Measurements from ENCODE around the gene PFKL.

Gene PFKL

GRCh38 chr21:44299458-44300261, at the start of gene PFKL:
Gene PFKL (plus strand): TSS chr21:44300053. CDS start chr21:44300106, 53 bp downstream.
- peak; percentile 37 for DNase-seq

- no peak for DNase-seq
These were observed 45.8 kb upstream of the PFKL start for GRCh38 chr21:44253832-44254710.

- no peak for DNase-seq
These were observed 44.3 kb upstream of the PFKL start for GRCh38 chr21:44255511-44255981.

GRCh38 chr21:44258056-44258725, 41.7 kb upstream of the PFKL start:
- DNase-seq: no peak

- DNase-seq: no peak
These were observed 40.7 kb upstream of the PFKL start for GRCh38 chr21:44259082-44259705.

GRCh38 chr21:44260066-44260465, 39.8 kb upstream of the PFKL start:
- no peak for DNase-seq

GRCh38 chr21:44260791-44261631, 38.8 kb upstream of the PFKL start:
- no peak for DNase-seq

DNA sequence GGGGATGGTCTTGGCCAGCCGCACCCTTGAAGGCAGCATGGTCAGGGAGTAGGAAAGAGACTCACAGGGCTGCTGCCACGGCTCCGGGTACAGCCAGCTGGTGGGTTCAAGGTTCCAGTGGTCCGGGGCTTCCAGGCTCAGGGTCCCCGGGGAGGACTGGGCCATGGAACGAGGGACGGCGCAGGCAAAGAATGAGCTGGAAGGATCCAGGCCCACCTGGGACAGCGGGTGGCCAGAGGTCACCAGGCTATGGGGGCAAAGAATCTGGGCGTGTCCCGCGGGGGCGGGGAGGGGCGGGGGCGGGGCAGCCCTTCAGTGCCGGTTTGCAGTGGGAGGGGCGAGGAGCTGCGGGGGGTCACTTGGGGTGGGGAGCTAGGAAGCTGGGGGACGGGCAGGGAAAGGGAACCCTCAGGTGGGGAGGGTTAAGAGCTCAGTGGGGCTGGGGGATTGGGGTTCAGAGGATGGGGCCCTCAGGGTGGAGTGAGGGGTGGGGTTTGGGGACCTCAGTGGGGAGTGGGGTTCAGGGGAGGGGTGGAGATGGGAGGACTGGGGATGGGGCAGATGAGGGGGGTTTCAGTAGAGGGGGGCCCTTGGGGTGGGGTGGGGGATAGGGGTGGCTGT, 38.1 kb upstream of the PFKL start, which contains the start of gene DNMT3L:
Gene DNMT3L, minus strand, starts transcription at position 223 of the 621 bp plus-strand sequence. CDS start 638 bp downstream, outside the sequence.
- DNase-seq: no peak

DNA sequence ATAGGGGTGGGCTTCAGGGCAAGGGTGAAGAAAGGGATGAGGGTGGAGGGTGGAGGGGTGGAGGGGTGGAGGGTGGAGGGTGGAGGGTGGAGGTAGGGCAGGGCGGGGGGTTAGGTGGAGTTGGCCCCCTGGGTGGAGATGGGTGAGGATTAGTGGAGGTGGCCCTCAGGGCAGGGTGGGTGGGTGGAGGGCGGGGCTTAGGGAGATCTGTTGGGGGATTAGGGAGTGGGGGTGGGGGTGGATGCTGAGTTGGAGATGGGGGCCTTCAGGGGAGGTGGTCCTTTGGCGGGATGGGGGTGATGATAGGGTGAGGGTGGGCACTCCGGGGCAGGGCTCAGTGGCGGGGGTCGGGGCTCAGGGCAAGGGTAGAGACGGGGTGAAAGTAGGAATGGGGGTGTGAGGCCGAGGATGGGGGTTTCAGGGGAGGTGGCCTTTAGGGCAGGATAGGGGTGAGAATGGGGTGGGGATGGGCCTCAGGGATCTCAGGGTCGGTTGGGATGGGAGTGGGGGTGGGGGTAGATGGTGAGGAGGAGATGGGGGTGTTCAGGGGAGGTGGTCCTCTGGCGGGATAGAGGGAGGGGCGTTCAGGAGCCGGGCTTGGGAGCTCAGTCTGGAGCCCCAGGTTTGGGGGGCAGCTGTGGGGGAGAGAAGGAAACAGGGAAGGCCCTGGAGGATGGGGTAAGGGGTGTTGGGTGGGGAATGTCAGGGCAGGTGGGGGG, 37.4 kb upstream of the PFKL start:
- no peak for DNase-seq

DNA sequence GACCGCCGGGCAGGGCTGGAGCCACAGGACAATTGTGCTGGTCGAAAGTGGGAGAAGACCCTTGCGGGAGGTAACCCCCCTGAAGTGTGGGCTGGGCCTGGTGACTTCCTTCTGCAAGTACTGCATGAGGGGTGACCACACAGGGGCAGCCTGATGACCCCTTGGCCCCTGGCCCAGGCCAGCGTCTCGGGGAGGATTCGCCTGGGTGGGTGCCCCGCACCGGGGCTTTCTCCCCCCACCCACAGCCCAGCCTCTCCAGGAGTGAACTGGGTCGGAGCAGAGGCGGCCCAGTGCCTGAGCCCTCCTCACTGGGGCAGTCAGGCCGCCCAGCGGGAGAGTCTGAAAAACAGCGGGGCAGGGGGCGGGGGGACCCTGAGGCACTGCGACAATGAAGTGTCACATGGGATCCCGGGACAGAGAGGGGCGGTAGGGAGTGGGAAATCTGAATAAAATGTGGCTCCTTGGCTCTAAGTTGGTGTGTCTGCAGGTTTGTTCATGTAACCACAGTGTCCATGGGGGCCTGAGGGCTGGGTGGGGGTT, 36.6 kb upstream of the PFKL start:
- no peak for DNase-seq

- DNase-seq: no peak
These were observed 36.1 kb upstream of the PFKL start for GRCh38 chr21:44263768-44264167.

DNA sequence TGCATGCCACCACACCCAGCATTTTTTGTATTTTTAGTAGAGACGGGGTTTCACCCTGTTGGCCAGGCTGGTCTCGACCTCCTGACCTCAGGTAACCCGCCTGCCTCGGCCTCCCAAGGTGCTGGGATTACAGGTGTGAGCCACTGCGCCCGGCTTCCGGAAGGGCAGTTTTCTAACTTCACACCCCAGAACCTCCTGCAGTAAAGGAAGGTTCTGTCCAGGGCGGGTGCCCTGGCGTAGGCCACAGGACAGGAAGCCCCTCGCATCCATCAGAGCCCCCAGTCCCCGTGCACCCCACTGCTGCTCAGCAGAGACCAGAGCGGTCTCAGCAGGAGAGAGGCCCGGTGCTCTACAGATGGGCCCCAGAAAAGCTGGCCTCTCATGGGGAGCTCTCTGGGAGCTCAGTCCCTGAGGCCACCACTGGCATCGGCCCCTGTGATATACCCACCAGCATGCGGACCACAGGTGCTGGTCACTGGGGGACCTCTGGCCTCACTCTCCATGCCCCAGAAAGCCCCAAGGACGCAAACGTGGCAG, 34.1 kb upstream of the PFKL start:
- no peak for DNase-seq

- DNase-seq: no peak
These were observed 32.2 kb upstream of the PFKL start for GRCh38 chr21:44267655-44268142.

DNA sequence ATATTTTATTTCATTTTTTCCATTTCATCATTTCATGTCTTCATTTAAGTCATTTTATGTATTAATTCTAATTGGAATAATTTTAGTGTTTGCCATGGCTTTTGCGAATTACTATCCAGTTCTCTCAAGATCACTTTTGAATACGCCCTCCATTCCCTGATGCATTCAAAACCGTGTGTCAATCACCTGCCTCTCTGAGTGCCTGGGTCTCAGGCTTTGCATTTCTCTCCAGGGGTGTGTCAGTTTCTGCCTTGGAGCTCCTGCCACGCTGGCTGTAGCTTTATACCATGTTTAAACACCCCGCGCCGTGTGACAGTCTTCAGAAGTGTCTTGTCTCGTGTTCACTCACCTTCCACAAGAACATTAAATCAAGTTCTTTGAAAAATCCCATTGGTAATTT, 30.8 kb upstream of the PFKL start:
- no peak for DNase-seq

DNA sequence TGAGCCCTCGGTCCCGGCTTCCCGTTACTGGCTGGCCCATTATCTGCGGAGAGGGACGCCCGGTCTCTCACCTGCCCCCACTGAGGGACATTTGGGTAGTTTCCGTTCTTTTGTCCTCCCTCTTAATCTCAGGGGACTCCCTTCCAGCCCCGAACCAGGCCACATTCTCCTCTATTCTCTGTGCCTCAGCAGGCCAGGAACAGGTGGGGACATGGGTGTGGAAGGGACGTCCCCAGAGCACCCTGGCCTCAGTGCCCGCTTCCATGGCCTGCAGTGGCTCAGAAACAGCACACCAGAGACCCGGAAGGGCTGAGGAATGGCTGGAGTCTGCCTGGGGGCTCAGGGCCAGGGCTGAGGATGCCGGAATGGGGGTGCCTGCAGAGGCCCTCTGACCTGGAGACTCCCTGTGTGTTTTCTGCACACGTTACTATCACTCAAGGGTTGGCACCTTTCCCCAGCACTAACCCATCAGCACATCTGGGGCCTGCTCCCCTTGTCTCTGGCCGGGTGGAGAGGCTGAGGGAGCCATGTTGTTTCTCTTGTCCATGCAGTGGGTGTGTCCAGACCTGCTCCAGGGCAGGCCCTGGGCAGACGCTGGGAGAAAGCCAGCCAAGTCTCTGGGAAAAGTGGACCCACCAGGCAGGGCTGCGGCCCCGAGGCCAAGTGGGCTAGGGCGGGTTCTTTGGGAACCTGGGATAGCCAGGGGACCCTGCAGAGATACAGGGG, 28.1 kb upstream of the PFKL start:
- DNase-seq: no peak

DNA sequence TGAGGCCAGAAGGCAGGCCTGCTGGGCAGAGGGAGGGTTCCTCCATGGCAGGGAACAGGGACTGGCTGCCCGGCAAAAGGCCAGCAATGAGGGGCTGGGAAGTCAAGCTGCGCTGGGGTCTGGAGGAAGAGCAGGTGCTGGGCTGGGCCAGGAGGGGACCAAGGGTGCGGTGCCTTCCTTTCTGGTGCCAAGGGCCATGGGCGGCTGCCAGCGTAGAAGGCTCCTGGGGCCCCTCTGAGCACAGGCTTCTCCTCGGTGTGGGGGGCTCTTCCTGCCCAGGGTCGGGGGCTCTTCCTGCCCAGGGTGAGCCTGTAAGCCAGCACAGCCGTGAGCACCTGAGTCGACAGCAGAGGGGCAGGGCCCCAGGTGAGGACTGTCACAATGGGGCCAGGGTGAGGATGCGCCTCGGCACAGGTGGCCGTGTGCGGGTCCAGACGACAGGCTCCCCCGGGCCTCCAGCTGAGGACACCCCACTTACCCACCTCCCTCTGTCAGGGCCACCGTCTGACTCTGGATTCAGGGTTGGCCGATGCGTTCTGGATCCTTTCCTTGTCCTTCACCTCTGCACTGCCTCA, 27.5 kb upstream of the PFKL start:
- DNase-seq: no peak

- no peak for DNase-seq
These were observed 26.8 kb upstream of the PFKL start for GRCh38 chr21:44273046-44273445.

- DNase-seq: no peak
These were observed 24.8 kb upstream of the PFKL start for GRCh38 chr21:44275041-44275440.
